ENCODE results near the gene CEL.

Gene CEL

GRCh38 chr9:133106511-133107244 is 44.9 kb downstream of the CEL start:
- DNase-seq, result peak in 1 of 5 donors; percentile 15

DNA sequence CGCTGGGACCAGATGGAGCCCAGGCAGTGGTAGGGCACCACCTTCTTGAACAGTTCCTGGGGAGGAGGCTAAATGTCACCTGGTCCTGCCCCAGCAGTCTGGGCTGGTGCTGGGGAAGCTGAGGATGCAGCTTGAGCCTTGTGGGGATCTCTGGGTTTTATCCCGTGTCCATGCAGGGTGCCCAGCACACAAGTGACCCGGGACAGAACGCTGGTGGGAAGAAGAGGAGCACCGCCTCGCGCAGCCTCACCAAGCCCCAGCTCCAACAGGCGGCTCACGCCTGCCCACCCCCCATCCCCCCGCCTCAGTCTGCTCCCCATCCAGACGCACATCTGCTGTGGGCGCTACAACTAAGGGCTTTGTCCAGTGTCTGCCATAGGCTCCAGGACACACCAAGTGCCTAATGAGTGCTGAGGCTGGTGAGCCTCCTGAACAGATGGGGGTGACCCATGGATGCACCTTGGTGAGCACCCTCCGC is 45.5 kb downstream of the CEL start:
- no peak for DNase-seq

DNA sequence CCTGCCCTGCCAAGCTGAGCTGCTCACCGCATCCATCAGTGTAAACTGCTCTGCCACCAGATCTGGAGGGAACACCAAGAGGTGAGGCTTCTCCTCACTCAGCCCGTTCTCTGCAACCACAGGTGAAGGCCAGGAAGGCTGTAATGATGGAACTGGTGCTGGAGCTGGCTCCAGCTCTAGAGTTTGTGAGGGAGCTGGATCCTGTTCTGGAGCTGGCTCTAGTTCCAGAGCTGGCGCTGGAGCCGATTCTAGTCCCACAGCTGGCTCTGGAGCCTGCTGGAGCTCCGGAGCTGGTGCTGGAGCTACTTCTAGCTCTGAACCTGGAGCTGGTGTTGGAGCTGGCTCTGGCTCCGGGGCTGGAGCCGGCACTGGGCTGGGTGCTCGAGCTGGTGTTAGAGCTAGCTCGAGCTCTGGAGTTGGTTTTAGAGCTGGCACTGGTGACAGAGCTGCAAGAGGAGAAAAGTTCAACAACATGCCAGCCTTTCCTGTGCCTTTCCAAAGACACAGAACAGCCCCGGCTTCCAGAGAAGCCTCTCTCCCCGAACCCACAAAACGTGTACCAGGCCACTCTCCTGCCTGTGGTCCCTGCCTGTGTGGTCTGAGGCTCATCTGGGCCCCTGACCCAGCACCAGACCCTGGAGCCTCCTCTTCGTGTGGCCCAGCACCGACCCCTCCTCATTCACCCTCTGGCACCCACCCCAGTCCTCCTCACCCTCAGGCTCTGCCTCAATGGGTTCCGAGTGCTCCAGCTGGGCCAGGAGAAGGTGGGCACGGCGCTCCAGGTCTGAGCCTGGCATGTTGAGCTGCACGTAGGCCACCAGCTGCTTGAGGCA is 46.4 kb downstream of the CEL start:
- DNase-seq, result no peak

GRCh38 chr9:133108794-133109641 is 47.2 kb downstream of the CEL start:
- no peak for DNase-seq

GRCh38 chr9:133109931-133110650 is 48.3 kb downstream of the CEL start:
- no peak for DNase-seq

DNA sequence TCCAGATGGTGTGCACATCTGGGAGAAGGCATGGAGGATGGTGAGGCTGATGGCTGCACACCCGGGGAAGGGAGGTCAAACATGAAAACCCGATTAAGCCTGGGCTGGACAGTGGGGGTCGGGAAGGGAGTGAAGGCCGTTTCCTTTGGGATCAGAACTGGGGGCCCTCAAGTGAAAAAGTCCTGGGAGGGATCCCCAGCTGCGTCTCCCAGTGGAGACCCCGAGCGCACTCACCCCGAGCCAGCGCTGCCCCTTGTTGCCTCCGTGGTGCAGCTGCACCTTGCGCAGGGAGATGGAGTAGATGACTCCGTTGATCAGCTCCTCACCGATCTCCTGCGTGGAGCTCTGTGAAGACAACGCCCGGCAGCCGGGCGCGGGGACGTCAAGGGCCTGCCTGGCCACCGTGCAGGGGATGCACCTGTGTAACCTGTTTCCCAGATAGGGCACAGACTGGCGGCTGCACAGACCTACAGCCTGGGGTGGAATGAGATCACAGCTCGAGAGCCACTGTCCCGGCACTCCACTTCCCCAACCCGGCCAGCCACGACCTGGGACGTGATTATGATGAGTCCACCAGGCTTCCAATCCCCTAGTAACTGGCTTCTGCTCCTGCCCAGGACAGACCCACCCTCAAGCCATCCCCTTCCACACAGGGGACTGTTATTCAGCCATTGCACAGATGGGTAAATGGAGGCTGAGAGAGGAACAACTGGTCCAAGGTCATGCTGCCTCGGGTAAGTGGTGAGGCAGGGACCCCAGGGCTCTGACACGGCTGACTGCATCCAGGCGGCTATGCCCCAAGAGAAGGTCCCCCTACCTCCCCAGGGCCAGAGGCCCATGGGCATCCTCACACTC is 50.3 kb downstream of the CEL start:
- DNase-seq, result no peak

DNA sequence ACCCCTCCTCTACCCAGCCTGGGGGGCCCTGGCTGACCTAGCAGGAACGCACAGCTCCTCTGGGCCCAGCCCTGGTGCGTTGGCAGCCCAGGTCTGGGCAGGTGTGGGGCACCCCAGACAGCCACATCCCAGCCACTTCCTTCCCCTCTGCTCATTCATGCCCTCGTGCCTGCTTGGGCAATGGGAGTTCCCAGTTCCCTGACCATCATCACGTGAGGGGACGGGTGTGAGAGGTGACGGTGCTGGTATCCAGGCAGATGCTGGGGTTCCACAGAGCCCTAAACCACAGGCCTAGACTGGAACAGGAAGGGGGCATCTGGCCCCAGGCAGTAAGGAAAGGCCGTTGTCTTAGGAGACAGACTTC is 50.9 kb downstream of the CEL start:
- peak in 3 of 5 donors; percentile 45 to 47 (median 46) for DNase-seq

GRCh38 chr9:133113163-133113948 is 51.6 kb downstream of the CEL start:
- no peak for DNase-seq

DNA sequence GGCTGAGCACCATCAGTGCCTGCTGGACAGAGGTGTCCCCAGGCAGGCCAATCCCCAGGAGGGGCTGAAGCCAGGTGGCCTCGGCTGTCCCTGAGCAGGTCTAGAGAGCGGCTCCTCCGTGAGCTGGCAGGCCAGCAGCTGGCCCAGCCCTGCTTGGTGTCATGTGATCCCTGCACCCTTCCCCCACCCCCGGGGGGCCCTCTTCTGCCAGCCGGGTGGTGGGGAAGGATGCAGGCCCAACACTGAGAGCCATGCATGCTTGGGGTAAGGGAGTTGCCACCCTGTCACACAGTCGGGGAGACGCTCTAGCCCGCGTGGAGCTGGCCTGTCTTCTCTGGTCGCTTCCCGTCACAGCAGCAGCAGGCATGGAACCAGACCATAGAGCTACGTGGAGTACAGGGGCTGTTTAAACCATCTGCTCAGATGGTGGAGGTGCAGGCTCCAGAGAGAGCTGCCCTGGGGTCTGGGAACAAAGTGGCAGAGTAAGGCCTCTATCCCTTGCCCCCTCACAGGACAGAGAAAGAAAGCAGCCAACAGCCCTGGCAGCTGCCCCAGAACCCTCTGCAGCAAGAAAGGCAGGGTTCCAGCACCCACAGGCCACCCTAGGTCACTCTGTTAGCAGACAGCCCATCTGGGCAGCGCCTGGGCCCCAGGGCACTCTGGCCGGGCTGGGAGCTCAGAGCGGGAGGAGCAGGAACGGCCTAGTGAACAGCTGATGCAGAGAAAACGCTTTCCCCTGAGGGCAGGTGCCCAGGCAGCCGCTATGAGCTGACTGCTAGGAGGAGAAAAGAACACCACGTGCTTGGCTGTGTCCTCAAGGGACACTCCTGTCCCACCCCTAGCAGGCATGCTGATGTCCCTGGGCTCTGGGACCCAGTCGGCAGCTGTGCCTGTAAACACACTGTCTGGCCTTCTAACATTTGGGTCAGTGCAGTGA is 52.4 kb downstream of the CEL start:
- DNase-seq, result no peak

- no peak for DNase-seq
These were observed 53.3 kb downstream of the CEL start for GRCh38 chr9:133114886-133115603.

- peak in 1 of 5 donors; percentile 87 for DNase-seq
These were observed 54.0 kb downstream of the CEL start for GRCh38 chr9:133115604-133116345.

- DNase-seq, result peak in 1 of 5 donors; percentile 0
These were observed 54.8 kb downstream of the CEL start for GRCh38 chr9:133116346-133117231.

DNA sequence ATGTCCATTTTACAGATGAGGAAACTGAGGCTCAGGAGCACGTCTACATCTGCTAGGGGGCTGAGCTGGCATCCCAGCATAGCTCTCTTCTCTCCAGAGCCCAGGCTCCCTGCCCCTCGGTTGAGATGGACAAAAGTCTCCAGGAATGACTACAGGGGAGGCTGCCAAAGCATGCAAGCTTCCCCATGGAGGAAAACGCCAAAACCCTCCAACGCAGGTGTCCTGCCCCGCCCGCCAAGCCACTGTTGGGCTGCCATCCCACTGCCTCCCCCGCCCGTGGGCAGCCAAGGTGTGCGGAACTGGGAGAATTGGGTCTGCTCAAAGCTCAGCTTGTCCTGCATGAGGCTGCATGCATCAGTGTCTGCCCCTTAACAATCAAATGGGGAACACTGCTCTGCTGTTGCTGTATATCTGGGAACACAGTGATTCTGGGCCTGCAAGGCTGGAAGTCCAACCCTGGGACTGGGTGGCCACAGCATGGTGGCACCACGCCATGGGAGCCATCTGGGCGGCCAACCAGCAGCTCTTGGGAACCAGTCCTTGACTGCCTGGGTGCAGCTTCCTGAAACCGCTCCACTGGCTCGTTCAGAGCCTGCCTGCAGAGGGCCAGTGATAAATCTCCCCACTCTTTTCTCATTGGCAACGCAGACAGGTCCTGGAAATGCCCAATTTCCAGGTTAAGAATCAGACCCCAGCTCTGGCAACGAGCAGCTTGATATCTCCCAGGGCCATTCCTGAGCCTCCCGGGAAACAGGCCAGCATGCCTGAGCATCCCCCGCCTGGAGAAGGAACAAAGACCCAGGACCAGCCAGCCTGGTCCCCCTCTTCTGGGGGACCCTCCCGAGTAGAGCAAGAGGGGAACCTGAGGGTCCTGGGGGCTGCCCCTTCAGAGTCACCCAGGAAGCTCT is 55.7 kb downstream of the CEL start:
- DNase-seq, result no peak

DNA sequence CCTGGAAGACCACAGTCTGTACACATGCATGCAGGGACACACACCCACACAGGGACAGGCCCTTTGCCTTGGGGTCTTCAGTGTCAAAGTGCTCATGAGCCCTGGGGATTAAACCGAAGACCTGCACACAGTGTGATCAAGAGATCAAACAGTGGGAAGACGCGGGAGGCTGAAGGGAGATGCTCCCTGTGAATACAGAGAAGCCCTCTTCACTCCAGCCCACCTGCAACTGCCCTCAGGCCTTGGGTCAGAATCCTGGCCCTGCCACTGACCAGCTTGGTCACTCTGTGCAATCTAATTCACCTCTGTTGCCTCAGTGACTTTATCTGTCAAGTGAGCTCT is 56.4 kb downstream of the CEL start:
- no peak for DNase-seq

GRCh38 chr9:133118568-133118967 is 56.8 kb downstream of the CEL start:
- DNase-seq, result no peak

Data from T-helper 1 cell (primary cell).